SK-N-SH (cell line): ENCODE measurements around the gene NF2. TPM values are rescaled to one million over a fixed set of nuclear protein-coding genes. Genes with fewer than 3 reads are reported as not detected.

Experiments used
- CTCF ChIA-PET: fragments of 300-600, 350-600 bp; formaldehyde crosslinking; extraction: SDS; loops from one replicate; lab custom pipeline; 2021; lab: Yijun Ruan, JAX
- POLR2A ChIA-PET: fragments of 350-600 bp; sonication (Branson Sonifier 250); formaldehyde crosslinking; extraction: SDS; loops from one replicate; lab custom pipeline; 2020; ENCODE audit warnings: antibody characterized with exemption, inconsistent platforms; lab: Yijun Ruan, JAX
- DNase-seq: peaks from one replicate; pipeline ENCODE4 v3.0.0; 2012
- H2AFZ ChIP-seq: fragments of 200-600 bp; sonication (generic); 2 replicates; pipeline ENCODE4 v1.8.1; 2016; ENCODE audit warnings: antibody characterized with exemption, mild to moderate bottlenecking, low read depth
- H3F3A ChIP-seq: fragments of 200-600 bp; sonication (generic); replicated peaks from 2 replicates; pipeline ENCODE3; 2016; ENCODE audit warnings: antibody characterized with exemption, mild to moderate bottlenecking; ENCODE audit not compliant: insufficient read depth
- H3K27ac ChIP-seq, 2 experiments: fragments of 200-500 bp in 1 of 2; fragments of 200-600 bp in 1 of 2; sonication (Bioruptor generic) in 1 of 2; sonication (generic), shearing (Covaris generic) in 1 of 2; 2 replicates each; pipeline versions ENCODE4 v1.5.1 to v1.6.1; 2014 to 2016; ENCODE audit warnings: low read depth in 2 of 2, inconsistent platforms in 1 of 2, low read length in 1 of 2, mild to moderate bottlenecking in 1 of 2, mixed read lengths in 1 of 2
- H3K27me3 ChIP-seq: fragments of 200-600 bp; sonication (generic), shearing (Covaris generic); 2 replicates; pipeline ENCODE4 v1.6.1; 2016; ENCODE audit warnings: mixed run types; ENCODE audit not compliant: insufficient read depth
- H3K36me3 ChIP-seq, 2 experiments: fragments of 200-500 bp in 1 of 2; fragments of 200-600 bp in 1 of 2; sonication (Bioruptor generic) in 1 of 2; sonication (generic) in 1 of 2; replicated peaks in 1 of 2; 2 replicates each; pipeline versions ENCODE3 to v1.5.1; 2014 to 2016; ENCODE audit warnings: low read length in 1 of 2, mild to moderate bottlenecking in 1 of 2; ENCODE audit not compliant: insufficient read depth in 2 of 2, control insufficient read depth in 1 of 2
- H3K4me1 ChIP-seq, 2 experiments: fragments of 200-500 bp in 1 of 2; fragments of 200-600 bp in 1 of 2; sonication (Bioruptor generic) in 1 of 2; sonication (generic), shearing (Covaris generic) in 1 of 2; 2 replicates each; pipeline versions ENCODE4 v1.5.1 to v1.6.1; 2014 to 2016; ENCODE audit warnings: low read depth in 1 of 2, low read length in 1 of 2, mixed run types in 1 of 2; ENCODE audit not compliant: insufficient read depth in 2 of 2, control insufficient read depth in 1 of 2
- H3K4me2 ChIP-seq: fragments of 200-600 bp; sonication (generic), shearing (Covaris generic); 2 replicates; pipeline ENCODE4 v1.6.1; 2017; ENCODE audit warnings: mixed run types
- H3K4me3 ChIP-seq, 2 experiments: fragments of 200-500 bp in 1 of 2; fragments of 200-600 bp in 1 of 2; sonication (Bioruptor generic) in 1 of 2; sonication (generic), shearing (Covaris generic) in 1 of 2; 2 replicates each; pipeline versions ENCODE4 v1.5.1 to v1.8.1; 2014 to 2016; ENCODE audit warnings: low read depth in 2 of 2, inconsistent platforms in 1 of 2, low read length in 1 of 2, mild to moderate bottlenecking in 1 of 2, mixed read lengths in 1 of 2, moderate library complexity in 1 of 2
- H3K79me2 ChIP-seq: fragments of 200-600 bp; sonication (generic); 2 replicates; pipeline ENCODE4 v1.8.1; 2017; ENCODE audit warnings: mild to moderate bottlenecking; ENCODE audit not compliant: insufficient read depth
- H3K9ac ChIP-seq: fragments of 200-600 bp; sonication (generic); 2 replicates; pipeline ENCODE4 v1.6.1; 2017; ENCODE audit warnings: mixed run types
- H3K9me2 ChIP-seq: fragments of 200-600 bp; sonication (generic); 2 replicates; pipeline ENCODE4 v1.6.1; 2017; ENCODE audit warnings: mixed run types
- H3K9me3 ChIP-seq: fragments of 200-600 bp; sonication (generic); 2 replicates; pipeline ENCODE4 v1.6.1; 2017; ENCODE audit warnings: mixed run types, mild to moderate bottlenecking, moderate library complexity
- H4K20me1 ChIP-seq: fragments of 200-600 bp; sonication (generic); 2 replicates; pipeline ENCODE4 v1.6.1; 2017; ENCODE audit warnings: mild to moderate bottlenecking, mixed run types; ENCODE audit not compliant: insufficient read depth
- CHD2 ChIP-seq: fragments of 150-350 bp; IDR thresholded peaks from 2 replicates; pipeline ENCODE4 v1.6.1; 2018; ENCODE audit warnings: low read length; ENCODE audit not compliant: partially characterized antibody
- FOXJ3 ChIP-seq: sonication (generic); formaldehyde crosslinking; IDR thresholded peaks from 2 replicates; pipeline ENCODE4 v1.5.1; 2020; ENCODE audit warnings: mild to moderate bottlenecking, missing genetic modification reagents
- NRF1 ChIP-seq: IDR thresholded peaks from 2 replicates; pipeline ENCODE4 v1.6.1; 2012; ENCODE audit warnings: low read depth, mild to moderate bottlenecking, low read length
- PBX3 ChIP-seq: IDR thresholded peaks from 2 replicates; pipeline ENCODE4; 2012
- RAD21 ChIP-seq: IDR thresholded peaks from 2 replicates; pipeline ENCODE4 v1.6.1; 2012; ENCODE audit warnings: mild to moderate bottlenecking, low read length
- RCOR1 ChIP-seq: fragments of 150-350 bp; IDR thresholded peaks from 2 replicates; pipeline ENCODE4 v1.6.1; 2017; ENCODE audit warnings: antibody characterized with exemption, low read length
- RFX5 ChIP-seq: IDR thresholded peaks from 2 replicates; pipeline ENCODE4 v1.6.1; 2012; ENCODE audit warnings: mild to moderate bottlenecking, improper control_type of control experiment, low read length
- RXRA ChIP-seq: IDR thresholded peaks from 2 replicates; pipeline ENCODE4 v1.4.0; 2012; ENCODE audit warnings: low read depth, mild to moderate bottlenecking, borderline replicate concordance
- USF2 ChIP-seq: fragments of 150-350 bp; IDR thresholded peaks from 2 replicates; pipeline ENCODE4 v1.6.1; 2017; ENCODE audit warnings: antibody characterized with exemption, low read length, low read depth, borderline replicate concordance
- ZBTB33 ChIP-seq: IDR thresholded peaks from 2 replicates; pipeline ENCODE4 v1.4.0; 2012; ENCODE audit warnings: low read depth, borderline replicate concordance
- WGBS: methylation state at CpG from one replicate; pipeline ENCODE4 v1.1.6; 2017; ENCODE audit warnings: low lambda C conversion rate; 5-methylcytosine and 5-hydroxymethylcytosine counted together
- polyA plus RNA-seq, 3 experiments: library from polyadenylated mRNA; depleted of rRNA; stranded (reverse); fragments of >200 nt; gene quantifications; 2 replicates each; pipeline ENCODE4 v1.2.3, GENCODE V29; 2012

NF2 gene
- polyA plus RNA-seq, 1 of the 3 experiments (the other 2 are of a cell fraction), result 44.1 TPM

- Histone ChIP-seq H3F3A (no peaks in the 10 kb centered on the region), H3K9me3 (no peaks in the 10 kb centered on the region), H3K9me2 (no peaks in the 10 kb centered on the region), H3K36me3 (no peaks in the 10 kb centered on the region), H4K20me1 (no peaks in the 10 kb centered on the region), H3K4me3 (no peak overlapping the region), H3K27ac (peak overlapping the region in 1 of 2 experiments; percentile 86; a peak in 2 of 4 replicates), H3K27me3 (no peaks in the 10 kb centered on the region), H2AFZ (no peak overlapping the region), H3K79me2 (no peaks in the 10 kb centered on the region), H3K9ac (no peak overlapping the region), H3K4me1 (peaks cover 0 to 87% of the 10 kb centered on the region in 2 experiments; a peak in 1 of 4 replicates), H3K4me2 (no peak overlapping the region)
- WGBS, result 82% methylated on average over 9 of the region's 9 CpGs
- no peak for TF ChIP-seq FOXJ3 (CRISPR knock-in tag)
- TF ChIP-seq PBX3, result 0 out of 2 replicates have a peak, but pooled peaks have one; percentile 5
- TF ChIP-seq RCOR1, result no peak
- TF ChIP-seq CHD2, result no peak
- TF ChIP-seq USF2, result no peak
- ChIA-PET POLR2A (no interaction called here), CTCF (interaction anchor here (0.9 to 2.6 kb wide), 7 partner anchors 12 to 382 kb away, joined by 3 to 10 read pairs (median 3); no protein-coding TSS in a partner anchor)
- peak; percentile 25 for DNase-seq
These were observed 103.1 kb downstream of the NF2 start for GRCh38 chr22:29706486-29706885.

GRCh38 chr22:29707010-29707409 lies 103.6 kb downstream of the NF2 start:
- WGBS, result 78% methylated on average over 8 of the region's 18 CpGs
- H3K79me2 ChIP-seq, result no peaks in the 10 kb centered on the region
- no peaks in the 10 kb centered on the region for H3K36me3 ChIP-seq
- H3K27me3 ChIP-seq, result no peaks in the 10 kb centered on the region
- H4K20me1 ChIP-seq, result no peaks in the 10 kb centered on the region
- peak overlapping the region in 1 of 2 experiments; percentile 86; a peak in 2 of 4 replicates for H3K27ac ChIP-seq
- DNase-seq, result no peak
- no peak overlapping the region for H3K4me2 ChIP-seq
- peaks cover 0 to 86% of the 10 kb centered on the region in 2 experiments; a peak in 1 of 4 replicates for H3K4me1 ChIP-seq
- H3F3A ChIP-seq, result no peaks in the 10 kb centered on the region
- ChIA-PET CTCF (interaction anchor here (1.0 to 2.6 kb wide), 6 partner anchors 14 to 382 kb away, joined by 3 to 10 read pairs (median 3); no protein-coding TSS in a partner anchor), POLR2A (no interaction called here)
- no peak overlapping the region for H2AFZ ChIP-seq
- TF ChIP-seq RFX5 (no peak), NRF1 (no peak), RCOR1 (no peak), CHD2 (no peak), ZBTB33 (no peak), RAD21 (no peak), RXRA (no peak)
- H3K4me3 ChIP-seq, result no peak overlapping the region
- H3K9ac ChIP-seq, result no peak overlapping the region
- H3K9me3 ChIP-seq, result no peaks in the 10 kb centered on the region
- H3K9me2 ChIP-seq, result no peaks in the 10 kb centered on the region
